ENCODE measurements around the gene GRIK2.

GRIK2 gene

GRCh38 chr6:101394936-101395335 is 1.4 kb downstream of the GRIK2 start:
- DNase-seq (ENCODE audit: low read depth): no peak
- TF ChIP-seq CTCF (IDR thresholded peaks at IDR 0.05; ENCODE audit: insufficient read depth, low read depth, low read length, missing control alignments): no peak
- H3K4me3 ChIP-seq (ENCODE audit: low read depth, low read length): no peak overlapping the region

DNA sequence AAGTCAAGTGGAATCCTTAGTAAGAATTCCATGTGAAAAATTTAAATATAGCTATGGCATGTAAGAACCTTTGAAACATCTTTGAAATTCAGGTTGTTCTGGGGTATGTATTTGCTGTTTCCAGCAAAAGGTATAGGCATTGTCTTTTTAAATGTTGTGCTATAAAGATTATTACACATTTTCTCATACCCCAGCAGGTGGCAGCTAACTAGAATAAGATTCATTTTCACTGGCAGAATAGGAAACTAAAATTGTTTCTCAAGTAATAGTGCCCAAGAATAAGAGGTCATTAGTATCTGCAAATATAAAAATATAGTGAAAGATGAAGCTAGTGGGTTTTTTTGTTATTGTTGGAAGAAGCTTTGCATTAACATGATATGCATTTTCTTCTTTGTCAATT is 1.8 kb downstream of the GRIK2 start:
- DNase-seq (ENCODE audit: low read depth): no peak
- H3K4me3 ChIP-seq (ENCODE audit: low read depth, low read length): no peak overlapping the region
- TF ChIP-seq CTCF (IDR thresholded peaks at IDR 0.05; ENCODE audit: insufficient read depth, low read depth, low read length, missing control alignments): no peak

- TF ChIP-seq CTCF (IDR thresholded peaks at IDR 0.05; ENCODE audit: insufficient read depth, low read depth, low read length, missing control alignments): no peak
- peak; percentile 57 for DNase-seq (ENCODE audit: low read depth)
- no peak overlapping the region for H3K4me3 ChIP-seq (ENCODE audit: low read depth, low read length)
These were observed 3.2 kb downstream of the GRIK2 start for GRCh38 chr6:101396548-101397173.

GRCh38 chr6:101397199-101397598 is 3.7 kb downstream of the GRIK2 start:
- peak; percentile 6 for TF ChIP-seq CTCF (IDR thresholded peaks at IDR 0.05; ENCODE audit: insufficient read depth, low read depth, low read length, missing control alignments)
- DNase-seq (ENCODE audit: low read depth): no peak
- H3K4me3 ChIP-seq (ENCODE audit: low read depth, low read length): no peak overlapping the region

- DNase-seq (ENCODE audit: low read depth): no peak
- H3K4me3 ChIP-seq (ENCODE audit: low read depth, low read length): no peak overlapping the region
- TF ChIP-seq CTCF (IDR thresholded peaks at IDR 0.05; ENCODE audit: insufficient read depth, low read depth, low read length, missing control alignments): no peak
These were observed 5.5 kb downstream of the GRIK2 start for GRCh38 chr6:101398716-101399615.

DNA sequence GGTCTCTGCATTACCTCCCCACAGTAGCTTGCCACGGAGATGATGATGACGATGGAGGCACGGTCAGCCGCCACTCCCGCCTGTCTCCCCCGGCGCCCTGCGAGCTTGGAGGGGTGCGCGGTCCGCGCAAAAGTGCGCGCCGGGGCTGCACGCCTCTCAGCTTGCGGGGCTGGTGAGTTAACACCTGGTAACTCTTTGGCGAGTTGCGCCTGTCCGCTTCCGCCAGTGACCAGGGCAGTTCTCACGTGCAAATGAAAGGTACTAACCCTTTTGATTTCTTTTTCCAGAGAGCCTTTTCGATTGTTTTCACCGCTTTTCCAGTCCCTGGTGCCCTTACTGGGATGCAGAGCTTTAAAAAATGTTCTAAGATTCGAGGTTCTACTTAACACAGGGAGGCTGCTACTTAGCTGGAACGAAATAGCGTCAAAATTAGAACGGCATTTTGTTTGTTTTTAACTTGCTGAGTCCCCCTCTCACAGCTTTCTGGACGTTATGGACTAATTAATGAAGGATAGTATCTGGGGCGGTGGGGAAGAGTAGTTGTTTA is 6.2 kb downstream of the GRIK2 start:
- no peak overlapping the region for H3K4me3 ChIP-seq (ENCODE audit: low read depth, low read length)
- no peak for DNase-seq (ENCODE audit: low read depth)
- no peak for TF ChIP-seq CTCF (IDR thresholded peaks at IDR 0.05; ENCODE audit: insufficient read depth, low read depth, low read length, missing control alignments)
